ENCODE data around the gene IRX4.

Gene IRX4

GRCh38 chr5:1890296-1890695, 7.6 kb upstream of the IRX4 start:
- DNase-seq: no peak

DNA sequence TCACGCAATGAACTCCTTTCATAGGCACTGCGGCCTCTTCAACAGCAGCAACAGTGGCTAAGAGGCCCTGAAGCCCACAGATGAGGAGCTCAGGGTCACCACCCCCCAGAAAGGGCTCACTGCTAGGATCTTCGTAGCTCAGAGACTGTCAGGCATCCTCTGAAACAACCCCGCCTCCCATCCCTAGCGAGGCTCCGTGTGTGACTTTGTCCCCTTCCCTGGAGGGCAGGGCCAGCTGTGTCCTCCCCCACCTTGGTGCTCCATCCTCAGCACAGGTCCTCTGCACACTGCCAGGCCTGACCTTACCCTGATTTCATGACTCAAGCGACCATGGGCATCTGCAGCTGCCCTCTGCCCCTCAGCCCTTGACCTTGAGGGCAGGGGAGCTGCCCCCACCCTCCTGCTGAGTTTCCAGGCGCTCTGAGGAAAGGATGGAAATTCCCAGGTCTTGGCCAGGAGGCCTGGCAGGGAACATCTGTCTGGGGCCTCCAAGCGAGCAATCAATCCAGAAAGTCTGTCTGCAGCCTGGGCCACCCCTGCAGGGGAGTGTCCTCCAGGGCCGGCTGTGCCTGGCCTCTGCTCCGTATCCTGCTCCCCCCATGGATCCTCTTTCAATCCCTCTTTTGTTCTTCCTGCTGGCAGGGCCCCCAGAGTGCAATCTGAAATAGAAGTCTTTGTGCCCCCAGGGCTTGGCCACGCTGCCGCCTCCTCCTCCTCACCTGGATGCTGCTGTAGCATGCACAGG, 6.8 kb upstream of the IRX4 start:
- no peak for DNase-seq

GRCh38 chr5:1888541-1889251, 6.0 kb upstream of the IRX4 start:
- no peak for DNase-seq

DNA sequence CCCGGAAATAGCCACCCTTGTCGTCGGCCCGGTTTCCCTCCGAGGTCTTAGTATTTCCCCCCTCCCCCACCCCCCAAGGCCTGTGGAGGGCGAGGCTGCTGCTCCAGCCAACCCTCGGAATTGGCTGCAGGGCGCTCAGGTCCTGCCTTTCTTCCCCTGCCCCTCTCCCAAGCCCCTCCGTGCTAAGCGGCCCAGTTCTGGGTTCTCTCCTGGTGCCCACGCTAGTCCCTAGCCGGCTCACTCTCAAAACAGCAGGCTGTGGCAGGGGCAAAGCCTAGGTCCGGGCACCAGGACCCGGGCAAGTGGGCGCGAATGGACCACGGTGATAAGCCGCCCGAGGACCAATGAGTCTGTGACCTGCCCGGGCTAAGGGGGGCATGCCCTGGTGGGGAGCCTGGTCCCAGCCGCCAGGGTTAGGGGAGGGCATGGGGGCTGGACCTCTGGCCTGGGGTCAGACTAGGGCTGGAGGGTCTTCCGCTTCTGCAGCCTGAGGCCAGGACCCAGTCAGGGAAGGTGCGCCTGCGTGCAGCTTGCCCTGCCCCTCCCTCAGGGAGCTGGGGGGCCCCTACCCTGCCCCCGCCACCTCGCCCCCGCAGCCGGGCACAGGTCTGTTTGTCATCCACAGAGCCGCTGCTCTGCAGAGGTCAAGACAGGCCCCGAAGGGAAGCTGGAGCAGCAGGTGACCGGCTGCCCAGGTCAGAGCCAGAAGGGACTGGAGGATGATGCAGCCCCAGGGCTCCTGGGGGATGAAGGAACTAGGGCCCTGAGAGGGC, 5.0 kb upstream of the IRX4 start:
- no peak for DNase-seq

DNA sequence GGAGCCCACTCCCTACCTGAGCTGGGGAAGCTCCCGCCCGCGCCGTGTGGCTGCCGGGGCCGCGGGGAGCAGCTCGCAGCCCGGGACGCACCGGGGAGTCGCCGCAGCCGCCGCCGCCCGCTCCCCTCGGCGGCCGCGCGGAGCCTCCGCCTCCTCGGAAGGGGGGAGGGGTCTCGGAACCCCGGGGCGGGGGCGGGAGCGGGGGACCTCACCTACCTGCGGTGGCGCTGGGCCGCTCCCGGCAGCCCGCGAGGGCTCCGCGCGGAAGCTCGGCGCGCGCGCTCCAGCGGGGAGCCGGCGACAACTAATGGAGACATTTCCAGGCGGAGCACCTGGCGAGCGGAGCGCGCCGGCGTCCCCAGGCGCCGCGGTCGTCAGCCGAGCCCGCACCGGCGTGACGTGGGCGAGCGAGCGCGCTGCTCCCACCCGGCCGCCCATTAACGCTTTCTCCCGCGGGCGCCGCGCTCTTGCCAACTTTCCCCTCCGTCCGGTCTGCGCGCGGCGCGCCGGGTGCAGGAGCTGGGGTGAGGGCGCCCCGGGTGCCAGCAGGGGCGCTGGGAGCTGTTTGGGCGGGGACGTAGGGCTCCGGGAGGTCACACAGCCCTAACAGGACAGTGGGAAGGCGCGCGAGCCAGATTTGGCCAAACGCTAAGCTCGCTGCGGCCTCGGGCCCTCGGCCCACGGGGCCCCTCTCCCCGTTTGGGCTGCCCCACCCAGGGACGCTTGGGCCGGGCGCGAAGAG, 4.3 kb upstream of the IRX4 start:
- DNase-seq: no peak

- DNase-seq: no peak
These were observed 3.4 kb upstream of the IRX4 start for GRCh38 chr5:1885868-1886845.

- DNase-seq: no peak
These were observed 2.7 kb upstream of the IRX4 start for GRCh38 chr5:1885404-1885755.

DNA sequence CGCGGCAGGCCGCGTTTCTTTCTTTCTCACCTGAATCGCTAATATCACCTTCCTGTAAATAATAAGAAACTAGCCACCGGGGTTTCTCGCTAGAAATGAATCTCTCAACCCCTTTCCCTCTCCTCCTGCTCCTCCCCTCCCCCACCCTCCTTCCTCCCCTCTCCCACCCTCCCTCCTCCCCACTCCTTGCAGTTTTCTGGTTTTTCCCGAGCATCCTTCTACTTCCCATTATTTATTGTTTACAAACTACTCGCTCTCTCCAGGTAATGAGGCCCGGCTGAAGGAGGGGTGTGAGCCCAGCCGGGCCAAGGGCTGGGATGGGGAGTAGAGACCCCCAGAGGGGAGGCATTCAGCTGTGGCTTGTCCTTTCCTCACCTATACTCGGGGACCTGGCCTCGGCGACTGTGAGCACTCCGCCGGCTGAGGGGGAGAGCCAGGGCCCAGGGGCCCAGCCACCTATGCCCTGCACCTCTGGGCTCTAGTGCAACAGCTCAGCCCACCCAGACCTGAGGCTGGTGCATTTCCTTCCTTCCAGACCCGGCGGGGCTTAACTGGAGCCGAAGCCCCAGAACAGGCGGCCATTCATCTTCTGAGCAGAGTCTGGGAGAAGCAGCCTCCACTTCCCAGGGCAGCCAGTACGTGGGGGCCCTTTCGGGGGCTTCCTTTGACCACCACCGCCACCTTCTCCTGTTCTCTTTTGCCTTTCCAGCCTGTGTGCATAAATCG, 2.1 kb upstream of the IRX4 start:
- DNase-seq: no peak

- DNase-seq: no peak
These were observed 1.4 kb upstream of the IRX4 start for GRCh38 chr5:1883925-1884677.

DNA sequence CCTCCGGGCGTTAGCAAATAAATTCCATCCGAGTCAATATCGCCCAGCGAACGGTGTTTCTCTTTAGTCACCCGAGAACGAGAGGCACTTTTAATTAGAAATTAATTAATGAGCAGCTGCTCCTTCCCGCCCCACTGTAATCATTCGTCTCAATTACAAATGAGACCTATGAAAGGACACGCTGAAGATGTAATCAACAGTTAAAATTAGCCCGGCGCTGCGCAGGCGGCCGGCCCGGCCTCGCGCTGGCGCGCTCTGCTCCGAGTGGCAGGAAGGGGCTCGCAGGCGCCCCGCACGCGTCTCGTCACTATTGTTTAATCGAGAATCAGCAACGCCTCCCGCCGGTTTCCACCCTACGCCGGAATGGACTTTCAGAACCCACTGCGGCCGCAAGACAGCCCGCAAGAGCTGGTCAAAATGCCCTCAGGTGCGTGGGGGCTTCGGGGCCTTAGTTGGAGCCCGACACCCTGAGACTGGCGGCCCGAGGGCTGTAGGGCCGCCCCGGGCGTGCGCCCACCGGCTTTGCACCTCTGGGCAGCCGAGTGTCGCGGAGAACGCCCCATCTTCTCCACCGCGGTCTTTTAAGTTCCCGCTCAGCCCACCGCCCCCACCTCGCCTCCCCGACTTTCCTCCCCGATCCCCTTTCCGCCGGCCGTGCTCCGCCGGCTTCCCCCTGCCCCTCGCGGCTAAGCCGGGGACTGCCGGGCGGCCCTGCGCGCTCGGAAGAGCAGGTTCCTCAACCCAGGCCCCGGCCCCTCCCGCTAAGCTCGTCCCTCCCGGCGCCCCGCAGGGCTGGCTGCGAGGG, 597 bp upstream of the IRX4 start:
- DNase-seq: no peak

GRCh38 chr5:1881731-1882336, 891 bp downstream of the IRX4 start:
- DNase-seq: no peak

GRCh38 chr5:1881098-1881572, 1.6 kb downstream of the IRX4 start:
- DNase-seq: no peak

DNA sequence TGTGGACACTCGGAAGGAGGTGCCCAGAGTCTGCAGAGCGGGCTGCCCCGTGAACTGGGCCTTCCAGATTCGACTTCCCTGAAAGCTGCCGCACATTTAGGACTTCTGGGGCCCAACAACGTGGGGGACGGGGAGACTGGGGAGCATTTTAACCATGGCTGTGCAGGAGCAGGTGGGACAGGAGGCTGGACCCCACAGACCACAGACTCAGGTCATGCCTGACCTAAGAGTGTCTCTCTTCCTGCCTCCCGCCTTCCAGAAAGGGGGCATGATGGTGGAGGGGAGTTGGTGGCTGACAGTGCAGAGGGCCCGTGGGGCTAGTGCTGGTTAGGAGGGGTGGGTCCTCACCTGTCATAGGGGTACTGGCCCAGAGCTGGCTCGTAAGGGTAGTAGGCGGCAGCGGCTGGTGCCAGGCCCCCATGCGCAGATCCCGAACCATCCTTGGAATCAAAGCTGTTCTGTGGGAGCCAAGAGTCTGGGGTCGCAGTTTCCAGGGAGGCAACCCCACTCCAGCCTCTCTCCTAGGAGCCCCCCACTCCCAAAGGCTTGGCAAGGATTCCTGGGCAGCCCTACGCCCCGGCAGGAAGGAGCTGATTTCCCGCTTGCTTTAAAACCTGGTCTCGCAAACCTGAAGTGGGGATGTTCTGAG, 2.2 kb downstream of the IRX4 start:
- DNase-seq: no peak

DNA sequence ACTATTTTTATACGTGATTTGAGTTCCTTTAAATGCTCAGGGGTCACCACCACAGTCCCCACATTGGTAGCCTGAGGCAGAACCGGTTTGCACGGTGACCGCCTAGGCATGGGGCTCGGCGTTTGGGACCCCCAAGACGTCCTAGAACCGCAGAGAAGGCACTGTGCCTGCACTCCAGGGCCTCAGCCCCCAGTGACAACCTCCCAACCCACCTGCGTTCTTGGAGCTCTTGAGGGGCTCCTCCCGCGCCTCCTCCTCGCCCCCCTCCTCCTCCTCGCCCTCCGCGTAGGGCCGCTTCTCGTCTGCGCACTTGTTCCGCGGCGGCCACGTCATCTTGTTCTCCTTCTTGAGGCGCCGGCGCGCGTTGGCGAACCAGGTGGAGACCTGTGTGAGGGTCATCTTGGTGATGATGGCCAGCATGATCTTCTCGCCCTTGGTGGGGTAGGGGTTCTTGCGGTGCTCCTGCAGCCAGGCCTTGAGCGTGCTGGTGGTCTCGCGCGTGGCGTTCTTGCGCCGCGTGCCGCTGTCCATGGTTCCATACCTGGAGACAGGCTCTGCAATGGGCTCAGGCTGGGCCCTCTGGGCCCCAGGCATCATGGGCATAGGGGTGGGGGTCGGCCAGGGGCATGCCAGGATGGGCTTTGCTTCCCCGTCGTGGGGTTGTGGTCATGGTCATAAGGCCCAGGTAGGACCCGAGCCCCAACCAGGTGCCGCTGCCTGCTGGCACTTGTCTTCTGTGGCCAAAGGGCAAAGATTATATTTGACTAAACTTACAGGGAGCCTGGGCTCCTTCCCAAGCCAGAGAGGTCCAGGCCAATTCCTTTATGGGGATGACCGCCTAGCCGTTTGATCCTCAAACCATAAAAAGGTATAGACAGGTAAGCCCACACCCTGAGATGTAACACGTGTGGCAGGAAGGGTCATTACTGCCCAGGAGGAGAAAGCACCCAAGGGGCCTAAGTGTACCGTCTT, 3.1 kb downstream of the IRX4 start:
- DNase-seq: no peak

- no peak for DNase-seq
These were observed 4.5 kb downstream of the IRX4 start for GRCh38 chr5:1878050-1878849.

All from MV-4-11 (cell line).